ENCODE data around the gene SFMBT2. TPM values are rescaled to one million over a fixed set of nuclear protein-coding genes. Genes with fewer than 3 reads are reported as not detected.
"Not testable (repeated sequence)": the region's sequence is repeated elsewhere in the genome, so short reads cannot be mapped to it uniquely, and the experiment has no call there.

Gene SFMBT2
- polyA plus RNA-seq, 3 donors = 7.0 to 7.9 (median 7.9) TPM

GRCh38 chr10:7311850-7312487, 98.9 kb downstream of the SFMBT2 start:
- not testable (repeated sequence) for DNase-seq (ENCODE audit: extremely low read depth in 1 of 11, low read depth in 9 of 11, low spot score in 4 of 11)

GRCh38 chr10:7311218-7311849, 99.5 kb downstream of the SFMBT2 start:
- no peak for DNase-seq (ENCODE audit: extremely low read depth in 1 of 11, low read depth in 9 of 11, low spot score in 4 of 11)

- no peak for DNase-seq (ENCODE audit: extremely low read depth in 1 of 11, low read depth in 9 of 11, low spot score in 4 of 11)
These were observed 100.8 kb downstream of the SFMBT2 start for GRCh38 chr10:7310076-7310475.

- DNase-seq (ENCODE audit: extremely low read depth in 1 of 11, low read depth in 9 of 11, low spot score in 4 of 11) = no peak
These were observed 102.0 kb downstream of the SFMBT2 start for GRCh38 chr10:7308826-7309225.

GRCh38 chr10:7306616-7307015, 104.2 kb downstream of the SFMBT2 start:
- no peak for DNase-seq (ENCODE audit: extremely low read depth in 1 of 11, low read depth in 9 of 11, low spot score in 4 of 11)

GRCh38 chr10:7306147-7306546, 104.7 kb downstream of the SFMBT2 start:
- DNase-seq (ENCODE audit: extremely low read depth in 1 of 11, low read depth in 9 of 11, low spot score in 4 of 11) = no peak

- DNase-seq (ENCODE audit: extremely low read depth in 1 of 11, low read depth in 9 of 11, low spot score in 4 of 11) = no peak
These were observed 105.8 kb downstream of the SFMBT2 start for GRCh38 chr10:7305053-7305452.

GRCh38 chr10:7304110-7304509, 106.7 kb downstream of the SFMBT2 start:
- DNase-seq (ENCODE audit: extremely low read depth in 1 of 11, low read depth in 9 of 11, low spot score in 4 of 11) = no peak

GRCh38 chr10:7302930-7303557, 107.8 kb downstream of the SFMBT2 start:
- no peak for DNase-seq (ENCODE audit: extremely low read depth in 1 of 11, low read depth in 9 of 11, low spot score in 4 of 11)

GRCh38 chr10:7302392-7302906, 108.4 kb downstream of the SFMBT2 start:
- DNase-seq (ENCODE audit: extremely low read depth in 1 of 11, low read depth in 9 of 11, low spot score in 4 of 11) = peak in 6 of 11 donors; percentile 52 to 73 (median 60)

GRCh38 chr10:7301006-7301778, 109.6 kb downstream of the SFMBT2 start:
- no peak for DNase-seq (ENCODE audit: extremely low read depth in 1 of 11, low read depth in 9 of 11, low spot score in 4 of 11)

GRCh38 chr10:7300384-7300971, 110.4 kb downstream of the SFMBT2 start:
- DNase-seq (ENCODE audit: extremely low read depth in 1 of 11, low read depth in 9 of 11, low spot score in 4 of 11) = peak in 10 of 11 donors; percentile 50 to 74 (median 62)

GRCh38 chr10:7299601-7300325, 111.1 kb downstream of the SFMBT2 start:
- DNase-seq (ENCODE audit: extremely low read depth in 1 of 11, low read depth in 9 of 11, low spot score in 4 of 11) = not testable (repeated sequence)

GRCh38 chr10:7298495-7298894, 112.3 kb downstream of the SFMBT2 start:
- no peak for DNase-seq (ENCODE audit: extremely low read depth in 1 of 11, low read depth in 9 of 11, low spot score in 4 of 11)

GRCh38 chr10:7297094-7297493, 113.7 kb downstream of the SFMBT2 start:
- DNase-seq (ENCODE audit: extremely low read depth in 1 of 11, low read depth in 9 of 11, low spot score in 4 of 11) = no peak

- DNase-seq (ENCODE audit: extremely low read depth in 1 of 11, low read depth in 9 of 11, low spot score in 4 of 11) = no peak
These were observed 114.2 kb downstream of the SFMBT2 start for GRCh38 chr10:7296648-7297047.

GRCh38 chr10:7296076-7296475, 114.8 kb downstream of the SFMBT2 start:
- no peak for DNase-seq (ENCODE audit: extremely low read depth in 1 of 11, low read depth in 9 of 11, low spot score in 4 of 11)

GRCh38 chr10:7293378-7293920, 117.4 kb downstream of the SFMBT2 start:
- DNase-seq (ENCODE audit: extremely low read depth in 1 of 11, low read depth in 9 of 11, low spot score in 4 of 11) = no peak
